HUES64 (cell line): ENCODE measurements around the gene IGF1.

Source experiments
- H3K27ac ChIP-seq: 2 replicates; pipeline ENCODE4 v1.7.0; 2013; ENCODE audit warnings: low read depth, low read length, inconsistent platforms
- H3K27me3 ChIP-seq: 2 replicates; pipeline ENCODE4 v1.6.1; 2013; ENCODE audit warnings: mild to moderate bottlenecking, low read length; ENCODE audit not compliant: insufficient read depth
- H3K36me3 ChIP-seq: 2 replicates; pipeline ENCODE4 v1.6.1; 2013; ENCODE audit warnings: mild to moderate bottlenecking, low read length; ENCODE audit not compliant: insufficient read depth
- H3K4me1 ChIP-seq: 2 replicates; pipeline ENCODE4 v1.6.1; 2013; ENCODE audit warnings: mild to moderate bottlenecking, low read length, moderate library complexity; ENCODE audit not compliant: insufficient read depth
- H3K4me3 ChIP-seq: 2 replicates; pipeline ENCODE4 v1.5.1; 2013; ENCODE audit warnings: mild to moderate bottlenecking, low read length, moderate library complexity
- H3K9ac ChIP-seq: 2 replicates; pipeline ENCODE4 v1.6.1; 2013; ENCODE audit warnings: mild to moderate bottlenecking, low read depth, low read length
- H3K9me3 ChIP-seq: 2 replicates; pipeline ENCODE4 v1.6.1; 2013; ENCODE audit warnings: low read depth, low read length; ENCODE audit not compliant: insufficient read depth
- WGBS: fragments of 150-250, 120-280 bp; methylation state at CpG from one replicate; pipeline ENCODE4 v1.1.7; 2013; ENCODE audit warnings: missing lambda C conversion rate; 5-methylcytosine and 5-hydroxymethylcytosine counted together

IGF1 gene

GRCh38 chr12:102496591-102496990 is 16.2 kb upstream of the IGF1 start:
- WGBS, result 91% methylated on average over 5 of the region's 6 CpGs
- Histone ChIP-seq H3K9me3 (no peaks in the 10 kb centered on the region), H3K36me3 (no peaks in the 10 kb centered on the region), H3K9ac (no peak overlapping the region), H3K27me3 (no peaks in the 10 kb centered on the region), H3K4me1 (no peaks in the 10 kb centered on the region), H3K4me3 (no peak overlapping the region), H3K27ac (no peak overlapping the region)

GRCh38 chr12:102487226-102487625 is 6.9 kb upstream of the IGF1 start:
- no peaks in the 10 kb centered on the region for H3K4me1 ChIP-seq
- no peak overlapping the region for H3K9ac ChIP-seq
- WGBS, result 100% methylated on average over 1 of the region's 2 CpGs
- H3K27ac ChIP-seq, result no peak overlapping the region
- H3K27me3 ChIP-seq, result no peaks in the 10 kb centered on the region
- no peaks in the 10 kb centered on the region for H3K36me3 ChIP-seq
- no peak overlapping the region for H3K4me3 ChIP-seq
- no peaks in the 10 kb centered on the region for H3K9me3 ChIP-seq

- no peaks in the 10 kb centered on the region for H3K9me3 ChIP-seq
- no peaks in the 10 kb centered on the region for H3K27me3 ChIP-seq
- no peak overlapping the region for H3K9ac ChIP-seq
- no peak overlapping the region for H3K4me3 ChIP-seq
- no peak overlapping the region for H3K27ac ChIP-seq
- 92% methylated on average over 2 of the region's 2 CpGs for WGBS
- no peaks in the 10 kb centered on the region for H3K4me1 ChIP-seq
- H3K36me3 ChIP-seq, result no peaks in the 10 kb centered on the region
These were observed 5.8 kb upstream of the IGF1 start for GRCh38 chr12:102486153-102486552.

GRCh38 chr12:102484428-102484958 is 4.1 kb upstream of the IGF1 start:
- Histone ChIP-seq H3K9ac (no peak overlapping the region), H3K27ac (no peak overlapping the region), H3K9me3 (no peaks in the 10 kb centered on the region), H3K4me3 (no peak overlapping the region), H3K27me3 (no peaks in the 10 kb centered on the region), H3K36me3 (no peaks in the 10 kb centered on the region), H3K4me1 (no peaks in the 10 kb centered on the region)
- 34% methylated on average over 12 of the region's 12 CpGs for WGBS

- H3K27ac ChIP-seq, result no peak overlapping the region
- no peaks in the 10 kb centered on the region for H3K36me3 ChIP-seq
- 83% methylated on average over 3 of the region's 3 CpGs for WGBS
- no peak overlapping the region for H3K9ac ChIP-seq
- no peaks in the 10 kb centered on the region for H3K27me3 ChIP-seq
- no peak overlapping the region for H3K4me3 ChIP-seq
- peaks cover 3% of the 10 kb centered on the region; the same call in 1 of the 2 replicates for H3K4me1 ChIP-seq
- H3K9me3 ChIP-seq, result no peaks in the 10 kb centered on the region
These were observed 3.7 kb upstream of the IGF1 start for GRCh38 chr12:102484017-102484416.

GRCh38 chr12:102483466-102483865 is 3.1 kb upstream of the IGF1 start:
- Histone ChIP-seq H3K9me3 (no peaks in the 10 kb centered on the region), H3K4me3 (no peak overlapping the region)
- WGBS, result 100% methylated on average over 1 of the region's 2 CpGs

GRCh38 chr12:102481705-102482425 is 1.5 kb upstream of the IGF1 start:
- H3K27me3 ChIP-seq, result no peaks in the 10 kb centered on the region
- no peaks in the 10 kb centered on the region for H3K9me3 ChIP-seq
- H3K4me1 ChIP-seq, result peaks cover 15% of the 10 kb centered on the region
- no peak overlapping the region for H3K4me3 ChIP-seq
- no peaks in the 10 kb centered on the region for H3K36me3 ChIP-seq
- H3K27ac ChIP-seq, result no peak overlapping the region
- no peak overlapping the region for H3K9ac ChIP-seq

More at GRCh38 chr12:102483466-102483865, 3.1 kb upstream of the IGF1 start:
- H3K36me3 ChIP-seq, result no peaks in the 10 kb centered on the region
- no peak overlapping the region for H3K9ac ChIP-seq
- H3K4me1 ChIP-seq, result peaks cover 9% of the 10 kb centered on the region
- no peak overlapping the region for H3K27ac ChIP-seq
- H3K27me3 ChIP-seq, result no peaks in the 10 kb centered on the region

GRCh38 chr12:102479939-102480338 is 424 bp downstream of the IGF1 start:
- Histone ChIP-seq H3K27ac (no peak overlapping the region), H3K36me3 (no peaks in the 10 kb centered on the region), H3K9ac (no peak overlapping the region), H3K4me1 (peaks cover 17% of the 10 kb centered on the region), H3K4me3 (no peak overlapping the region), H3K27me3 (no peaks in the 10 kb centered on the region), H3K9me3 (no peaks in the 10 kb centered on the region)
- 84% methylated on average over 4 of the region's 4 CpGs for WGBS

- no peak overlapping the region for H3K9ac ChIP-seq
- H3K27ac ChIP-seq, result no peak overlapping the region
- WGBS, result 66% methylated on average over 11 of the region's 11 CpGs
- H3K9me3 ChIP-seq, result no peaks in the 10 kb centered on the region
- H3K27me3 ChIP-seq, result no peaks in the 10 kb centered on the region
- peaks cover 17% of the 10 kb centered on the region for H3K4me1 ChIP-seq
- no peak overlapping the region for H3K4me3 ChIP-seq
- H3K36me3 ChIP-seq, result no peaks in the 10 kb centered on the region
These were observed 1.1 kb downstream of the IGF1 start for GRCh38 chr12:102479099-102479885.

- no peak overlapping the region for H3K27ac ChIP-seq
- H3K9me3 ChIP-seq, result no peaks in the 10 kb centered on the region
- no peaks in the 10 kb centered on the region for H3K27me3 ChIP-seq
- WGBS, result 65% methylated on average over 4 of the region's 4 CpGs
- no peak overlapping the region for H3K4me3 ChIP-seq
- no peaks in the 10 kb centered on the region for H3K36me3 ChIP-seq
- H3K9ac ChIP-seq, result no peak overlapping the region
- peaks cover 17% of the 10 kb centered on the region for H3K4me1 ChIP-seq
These were observed 1.8 kb downstream of the IGF1 start for GRCh38 chr12:102478405-102479098.

GRCh38 chr12:102475355-102475754 is 5.0 kb downstream of the IGF1 start:
- Histone ChIP-seq H3K9me3 (no peaks in the 10 kb centered on the region), H3K36me3 (no peaks in the 10 kb centered on the region), H3K27me3 (no peaks in the 10 kb centered on the region), H3K4me3 (no peak overlapping the region), H3K4me1 (peaks cover 17% of the 10 kb centered on the region), H3K9ac (no peak overlapping the region), H3K27ac (no peak overlapping the region)
- 87% methylated on average over 9 of the region's 9 CpGs for WGBS
